T-helper 2 cell (primary cell): Measurements from ENCODE around the gene EMILIN3.

Experiments used
- DNase-seq, 5 experiments: peaks; one replicate each; pipeline versions ENCODE4 v3.0.0 to v3.0.0-alpha.2; 2012 to 2022

Gene EMILIN3

DNA sequence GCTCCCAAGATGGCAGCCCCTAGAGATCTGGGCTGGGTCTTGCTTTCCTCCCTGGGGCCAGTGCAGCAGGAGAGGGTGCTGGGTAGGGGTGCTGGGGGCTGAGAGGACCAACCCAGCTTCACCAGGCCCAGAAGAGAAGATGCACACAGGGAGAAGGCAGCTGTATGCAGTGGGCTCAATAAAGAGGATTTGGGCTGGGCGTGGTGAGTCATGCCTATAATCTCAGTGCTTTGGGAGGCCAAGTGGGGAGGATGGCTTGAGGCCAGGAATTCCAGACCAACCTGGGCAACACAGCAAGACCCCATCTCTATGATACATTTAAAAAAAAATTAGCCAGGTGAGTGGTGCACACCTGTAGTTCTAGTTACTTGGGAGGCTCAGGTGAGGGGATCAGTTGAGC lies 25.7 kb upstream of the EMILIN3 start:
- no peak for DNase-seq

DNA sequence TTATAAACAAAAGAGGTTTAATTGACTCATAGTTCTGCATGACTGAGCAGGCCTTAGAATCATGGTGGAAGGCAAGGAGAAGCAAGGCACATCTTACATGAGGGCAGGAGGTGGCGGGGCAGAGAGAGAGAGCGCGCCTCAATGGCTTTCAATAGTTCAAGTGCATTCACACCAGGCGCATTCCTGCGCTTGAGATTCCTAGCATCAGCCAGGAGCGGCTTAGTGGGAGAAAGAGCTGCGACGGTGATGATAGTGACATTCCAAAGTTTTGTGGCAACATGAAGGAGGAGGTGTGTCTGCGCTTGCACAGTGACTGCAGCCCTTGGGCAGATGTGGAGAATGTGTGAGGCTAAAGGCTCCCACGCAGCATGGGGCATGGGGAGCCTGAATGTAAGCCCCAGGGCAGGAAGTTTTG lies 25.0 kb upstream of the EMILIN3 start:
- no peak for DNase-seq

DNA sequence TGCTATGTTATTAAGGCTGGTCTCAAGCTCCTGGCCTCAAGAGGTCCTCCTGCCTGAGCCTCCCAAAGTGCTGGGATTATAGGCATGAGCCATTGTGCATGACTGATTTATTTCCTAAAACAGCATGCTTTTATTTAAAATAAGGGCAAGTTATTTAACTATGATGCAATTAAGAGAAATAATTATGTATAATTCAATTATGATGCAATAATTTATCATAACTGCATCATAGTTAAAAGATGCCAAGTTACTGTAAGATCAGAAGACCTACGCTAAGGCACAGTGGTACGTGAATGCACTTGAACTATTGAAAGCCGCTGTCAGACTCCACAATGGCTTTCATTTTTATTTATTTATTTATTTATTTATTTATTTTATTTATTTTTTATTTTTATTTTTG lies 24.3 kb upstream of the EMILIN3 start:
- DNase-seq: no peak

DNA sequence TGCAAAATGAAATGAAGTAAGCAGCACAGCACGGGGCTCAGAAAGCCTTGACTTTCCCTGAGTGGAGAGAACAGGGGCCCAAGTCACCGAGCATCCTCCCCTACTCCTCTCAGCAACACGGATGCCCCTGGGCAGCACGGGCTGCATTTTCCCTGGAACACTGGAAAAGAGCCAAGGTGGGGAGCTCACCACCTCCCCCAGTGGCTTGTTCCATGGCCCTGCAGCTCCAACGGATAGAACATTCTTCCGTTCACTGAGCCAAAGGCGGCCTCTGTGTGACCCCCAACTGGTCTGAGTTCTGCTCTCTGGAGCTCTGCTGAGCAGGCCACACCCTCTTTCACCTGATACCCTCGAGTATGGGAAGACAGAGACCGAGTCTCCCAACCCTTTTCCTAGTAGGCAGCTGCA lies 20.8 kb upstream of the EMILIN3 start:
- no peak for DNase-seq

DNA sequence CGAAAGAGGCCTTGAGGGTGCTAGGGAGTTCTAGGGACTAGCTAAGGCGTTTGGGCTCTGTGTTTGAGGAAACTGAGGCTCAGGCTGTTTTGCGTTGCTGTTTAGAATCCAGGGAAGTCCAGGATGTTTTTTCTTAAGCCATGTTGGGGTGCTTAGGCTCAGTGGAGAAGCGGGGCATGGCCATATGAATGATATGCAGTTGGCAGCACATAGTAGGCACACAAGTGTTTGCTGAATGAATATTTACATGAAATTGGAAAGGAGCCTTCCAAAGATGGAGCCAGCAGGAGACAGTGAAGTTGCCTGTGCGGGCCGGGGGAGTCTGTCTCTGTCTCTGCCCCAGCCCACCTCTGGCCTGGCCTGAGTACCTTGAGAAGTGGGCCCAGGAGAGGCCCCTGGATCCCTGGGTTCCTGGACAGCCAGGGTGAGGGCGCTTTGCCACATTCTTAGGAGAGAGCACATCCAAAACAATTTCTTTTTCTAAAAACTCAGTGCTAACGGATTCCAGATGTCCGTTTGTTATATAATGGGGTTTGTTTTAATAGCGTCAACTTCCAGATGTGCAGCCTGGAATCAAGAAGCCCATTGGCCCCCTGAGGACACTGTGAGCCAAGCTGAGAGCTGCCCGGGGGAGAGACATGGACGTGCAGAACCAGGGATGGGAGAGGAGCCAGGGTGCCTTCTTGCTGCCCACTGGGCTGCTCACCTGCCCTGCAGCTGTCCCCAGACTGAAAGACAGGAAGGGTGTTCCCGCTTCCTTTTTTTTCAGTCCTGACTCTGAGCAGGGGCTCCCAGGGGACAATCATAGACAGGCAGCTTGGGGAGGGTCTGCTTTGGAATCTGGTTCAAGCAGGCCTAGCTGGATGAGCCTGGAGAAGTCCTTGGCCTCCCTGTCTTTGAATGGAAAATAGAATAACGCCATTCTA lies 20.1 kb upstream of the EMILIN3 start:
- DNase-seq: no peak

DNA sequence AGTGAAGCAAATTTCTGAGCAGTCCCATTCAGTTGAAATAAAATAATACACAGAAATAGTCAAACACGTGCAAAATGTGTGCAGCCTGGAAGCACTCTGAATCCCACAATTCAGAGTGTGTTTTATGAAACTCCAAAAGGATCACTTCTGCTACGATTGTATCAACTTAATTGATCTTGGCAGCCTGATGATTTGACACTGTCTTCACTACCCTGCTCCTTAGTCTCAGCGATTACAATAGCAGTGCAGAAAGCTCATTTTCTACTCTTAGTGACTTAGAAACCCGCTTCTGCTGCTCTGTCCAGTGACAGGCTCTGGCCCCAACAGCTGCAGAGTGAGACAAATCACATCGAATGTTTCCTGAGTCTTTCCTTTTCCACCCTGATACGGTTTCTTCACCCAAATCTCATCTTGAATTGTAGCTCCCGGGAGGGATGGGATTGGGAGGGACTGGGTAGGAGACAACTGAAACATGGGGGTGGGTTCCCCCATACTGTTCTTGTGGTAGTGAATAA lies 16.2 kb upstream of the EMILIN3 start:
- no peak for DNase-seq

DNA sequence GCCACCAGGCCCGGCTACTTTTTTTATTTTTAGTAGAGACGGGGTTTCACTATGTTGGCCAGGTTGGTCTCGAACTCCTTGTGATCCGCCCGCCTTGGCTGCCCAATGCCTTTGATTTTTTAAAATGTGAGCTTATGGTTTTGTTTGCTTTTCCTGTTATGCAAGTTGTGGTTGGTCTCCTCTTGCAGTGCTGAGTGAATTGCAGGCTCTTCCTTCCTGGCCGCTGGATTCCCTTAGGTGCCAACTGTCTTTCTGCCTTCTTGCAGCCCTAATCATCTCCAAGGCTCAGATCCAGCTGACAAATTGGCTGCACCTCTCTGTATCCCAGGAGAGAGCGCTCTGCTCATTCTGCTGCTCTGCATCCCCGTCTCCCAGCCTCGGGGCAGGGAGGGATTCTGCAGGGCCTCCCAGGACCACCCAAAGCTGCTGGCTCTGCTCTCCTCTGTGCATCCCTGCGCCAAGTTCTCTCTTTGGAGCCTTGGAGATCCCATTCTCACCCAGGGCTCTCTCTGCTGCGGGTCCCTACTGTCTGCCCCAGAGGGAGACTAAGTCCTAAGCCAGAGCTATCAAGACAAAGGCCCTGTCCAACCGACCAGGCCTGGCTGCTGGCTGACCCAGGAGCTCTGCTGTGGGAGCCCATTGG lies 14.1 kb upstream of the EMILIN3 start:
- DNase-seq: no peak

DNA sequence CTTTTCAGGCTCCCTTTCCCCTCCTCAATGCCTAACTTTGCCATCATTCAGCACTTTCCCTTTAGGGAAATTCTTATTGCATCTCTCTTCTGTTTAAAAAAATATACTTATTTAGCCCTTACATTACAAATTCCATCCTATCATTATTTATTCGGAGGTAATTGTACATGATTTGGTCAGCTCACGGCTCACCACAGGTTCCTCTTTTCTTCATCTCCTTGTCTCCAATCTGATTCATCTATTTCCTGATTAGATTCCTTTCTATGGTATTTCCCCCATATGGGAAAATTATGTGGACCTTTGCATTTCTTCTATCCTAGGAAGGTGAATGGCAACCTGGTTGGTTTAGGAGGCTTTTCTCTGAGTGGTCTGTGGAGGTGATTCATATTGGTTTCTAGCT lies 12.9 kb upstream of the EMILIN3 start:
- DNase-seq: no peak

DNA sequence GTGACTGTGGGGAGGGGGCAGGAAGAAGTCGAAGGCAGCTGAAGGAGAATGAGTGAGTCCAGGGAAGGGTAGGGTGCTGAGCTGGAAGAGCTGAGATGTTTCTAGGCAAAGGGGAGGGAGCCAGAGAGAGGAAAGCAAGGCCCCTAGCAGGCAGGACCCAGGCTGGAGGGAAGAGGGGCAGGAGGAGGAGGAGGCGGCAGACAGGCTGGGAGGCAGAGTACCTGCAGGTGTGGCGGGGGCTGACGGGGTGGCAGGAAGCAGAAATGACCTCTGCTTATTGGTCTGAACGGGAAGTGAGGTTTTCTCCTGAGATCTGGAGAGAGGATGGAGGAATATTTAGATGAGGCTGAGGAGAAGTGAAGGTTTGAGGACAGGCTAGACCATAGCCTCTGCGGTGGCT lies 10.7 kb upstream of the EMILIN3 start:
- DNase-seq: no peak

DNA sequence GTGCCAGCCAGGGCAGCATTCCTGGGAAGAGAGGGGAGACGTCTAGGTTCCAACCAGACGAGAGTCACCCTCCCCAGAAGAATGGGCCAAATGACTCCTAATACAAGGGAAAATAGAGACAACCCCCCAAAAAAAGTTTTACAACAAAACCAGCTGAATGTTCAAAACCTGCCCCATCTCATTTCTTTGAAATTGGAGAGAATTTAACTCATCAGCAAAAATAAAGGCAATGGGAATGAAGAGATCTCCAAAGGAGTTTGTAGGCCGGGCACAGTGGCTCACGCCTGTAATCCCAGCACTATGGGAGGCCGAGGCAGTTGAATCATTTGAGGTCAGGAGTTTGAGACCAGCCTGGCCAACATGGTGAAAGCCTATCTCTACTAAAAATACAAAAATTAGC lies 9.7 kb upstream of the EMILIN3 start:
- DNase-seq: no peak

DNA sequence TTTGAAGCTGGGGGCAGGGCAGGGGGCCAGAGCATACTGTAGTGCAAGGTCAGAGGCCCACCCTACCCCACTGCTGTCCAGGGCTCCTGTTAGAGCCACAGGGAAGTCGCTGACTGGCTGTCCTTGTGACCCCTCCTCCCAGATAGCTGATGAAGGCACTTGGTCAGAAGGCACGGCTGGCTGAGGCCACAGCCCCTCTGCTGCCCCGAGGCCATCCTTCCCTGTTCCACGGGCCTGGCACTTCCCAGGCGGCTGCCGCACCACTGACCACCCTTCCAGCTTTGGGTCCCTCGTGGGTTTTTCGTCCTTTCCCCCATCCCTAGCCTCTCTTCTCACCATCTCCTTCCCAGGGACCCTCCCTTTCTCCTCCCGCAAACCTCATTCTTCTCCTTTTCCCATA lies 9.2 kb upstream of the EMILIN3 start:
- DNase-seq: no peak

DNA sequence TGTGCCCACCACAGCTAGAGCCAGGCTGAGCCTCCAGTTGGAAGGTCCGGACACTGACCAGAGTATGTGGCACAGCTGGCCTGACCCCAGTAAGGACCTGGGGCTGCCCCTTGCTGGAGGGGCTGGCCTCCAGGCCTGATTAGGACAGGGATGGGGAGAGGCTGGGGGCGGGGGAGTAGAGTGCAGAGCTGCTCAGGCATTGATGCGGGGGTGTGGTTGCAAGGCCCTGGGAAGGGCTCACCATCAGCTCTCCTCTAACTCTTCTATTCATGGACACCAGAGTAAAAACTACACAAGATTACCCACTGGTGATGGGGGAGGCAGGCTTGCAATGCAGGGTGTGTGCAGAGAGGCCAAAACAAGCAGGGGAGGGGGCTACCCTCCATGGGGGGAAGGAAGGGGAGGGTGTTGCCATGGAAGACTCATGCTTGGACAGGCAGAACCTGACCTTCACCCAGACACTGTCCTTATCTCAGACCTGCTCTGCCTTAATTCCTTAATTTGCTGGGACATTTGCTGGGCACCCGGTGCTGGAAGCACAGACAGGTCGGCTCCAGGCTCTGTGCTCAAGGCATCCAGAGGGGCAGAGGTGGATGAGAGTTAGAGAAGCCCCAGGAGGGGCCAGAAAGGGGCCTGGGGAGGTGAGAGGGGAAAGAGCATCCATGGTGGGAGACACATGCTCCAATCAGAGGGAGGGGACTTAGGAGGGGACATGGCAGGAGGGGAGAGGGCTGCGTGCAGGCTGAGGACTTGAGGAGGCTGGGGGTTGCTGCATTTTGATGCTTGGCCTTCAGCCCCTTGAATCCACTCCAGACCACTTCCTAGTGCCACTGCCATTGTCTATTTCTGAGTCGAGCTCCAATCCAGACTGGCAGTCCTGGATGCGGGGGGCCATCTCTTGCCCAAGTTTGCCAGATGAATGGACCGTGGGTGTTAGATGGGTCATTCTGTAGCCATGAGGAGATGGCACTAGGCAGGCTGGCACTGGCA lies 7.6 kb upstream of the EMILIN3 start:
- DNase-seq: no peak

DNA sequence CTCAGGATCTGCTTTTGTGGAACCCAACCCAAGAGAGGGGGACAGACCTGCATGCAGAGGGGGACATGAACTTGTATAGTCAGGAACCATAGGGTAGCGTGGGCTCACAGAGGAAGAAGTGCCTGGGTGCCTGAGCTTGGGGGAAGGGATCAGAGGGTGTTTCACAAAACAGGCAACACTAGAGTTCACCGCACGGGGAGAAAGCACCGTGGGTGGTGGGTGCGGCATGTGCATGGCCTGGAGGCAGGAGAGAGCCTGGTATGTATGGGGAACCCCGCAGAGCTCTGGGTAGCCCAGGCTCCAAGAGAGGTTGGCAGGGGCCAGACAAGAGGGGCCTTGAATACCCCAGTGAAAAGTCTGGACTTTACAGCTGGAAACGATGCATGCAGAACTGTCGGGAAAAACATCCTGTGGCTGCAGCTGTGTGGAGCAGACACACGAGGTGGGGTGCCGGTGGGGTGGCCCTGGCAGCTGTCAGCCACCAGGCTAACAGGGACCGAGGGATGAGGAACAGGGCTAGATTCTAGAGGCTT lies 6.7 kb upstream of the EMILIN3 start:
- DNase-seq: no peak

DNA sequence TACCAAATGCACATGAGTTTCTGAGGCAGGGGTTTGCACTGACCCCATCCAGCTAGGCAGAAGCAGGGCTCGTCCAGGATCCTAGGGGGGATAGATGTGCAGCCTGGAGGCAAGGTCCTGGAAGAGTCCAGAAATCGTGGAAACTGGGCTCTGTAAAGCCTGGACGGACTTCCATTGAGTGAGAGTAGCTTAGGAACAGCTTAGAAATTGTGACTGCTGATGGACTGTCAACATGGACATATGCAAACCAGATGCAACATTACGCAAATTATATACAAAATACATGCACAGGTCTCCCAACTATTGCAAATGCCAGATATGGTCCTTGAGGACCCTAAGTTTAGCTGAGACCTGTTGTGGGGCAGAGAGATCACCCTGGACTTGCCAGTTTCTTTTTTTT lies 4.8 kb upstream of the EMILIN3 start:
- DNase-seq: no peak

DNA sequence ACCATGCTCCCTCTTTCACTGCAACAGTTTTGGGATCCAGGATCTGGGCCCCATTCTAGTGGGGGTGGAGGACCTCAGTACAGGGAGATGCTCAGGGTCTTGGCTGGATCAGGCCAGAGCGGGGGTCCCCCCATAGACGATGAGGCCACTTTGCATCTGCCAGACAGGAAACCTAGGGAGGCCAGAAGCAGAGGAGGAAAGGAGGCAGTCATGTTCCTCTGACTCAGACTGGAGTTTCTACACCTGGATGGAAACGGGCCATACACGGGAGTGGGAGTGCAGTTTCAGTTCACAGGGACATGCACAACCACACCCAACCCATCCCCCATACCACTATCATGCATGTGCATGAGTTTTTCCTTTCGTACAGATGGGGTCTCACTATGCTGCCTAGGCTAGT lies 3.6 kb upstream of the EMILIN3 start:
- DNase-seq: no peak

DNA sequence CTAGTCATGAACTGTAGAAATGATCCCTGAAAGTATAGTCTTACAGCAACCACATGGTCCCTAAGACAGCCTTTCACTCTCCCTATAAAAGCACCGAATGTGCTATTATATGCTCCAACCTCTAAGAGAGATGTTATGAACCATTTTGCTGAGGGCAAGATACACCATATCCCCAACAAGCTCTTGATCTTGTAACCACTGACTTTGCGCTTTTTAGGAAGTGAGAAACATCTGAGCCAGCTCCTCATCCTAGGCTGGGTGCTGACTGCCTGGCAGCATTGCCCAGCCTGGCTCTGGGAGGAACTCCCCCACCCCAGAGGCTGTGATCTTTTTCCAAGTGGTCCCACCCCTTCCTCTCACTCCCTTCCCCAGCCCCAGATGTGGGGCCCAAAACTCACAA lies 3.1 kb upstream of the EMILIN3 start:
- no peak for DNase-seq

DNA sequence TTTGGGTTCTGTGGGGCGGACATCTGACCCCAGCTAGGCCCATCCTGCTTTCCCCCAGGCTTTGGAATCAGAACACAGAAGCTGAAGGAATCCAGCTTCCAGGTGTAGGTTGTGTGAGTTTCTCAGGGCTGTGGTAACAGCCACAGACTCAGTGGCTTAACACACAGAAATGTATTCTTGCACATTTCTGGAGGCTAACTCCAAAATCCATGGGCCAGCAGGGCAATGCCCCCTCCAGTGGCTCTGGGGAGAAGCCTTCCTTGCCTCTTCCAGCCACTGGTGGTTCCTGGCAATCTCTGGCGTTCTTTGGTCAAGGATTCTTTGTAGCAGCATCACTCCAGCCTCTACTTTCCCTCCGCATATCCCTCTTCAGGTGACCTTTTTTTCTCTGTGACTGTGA lies 1.3 kb upstream of the EMILIN3 start:
- no peak for DNase-seq

DNA sequence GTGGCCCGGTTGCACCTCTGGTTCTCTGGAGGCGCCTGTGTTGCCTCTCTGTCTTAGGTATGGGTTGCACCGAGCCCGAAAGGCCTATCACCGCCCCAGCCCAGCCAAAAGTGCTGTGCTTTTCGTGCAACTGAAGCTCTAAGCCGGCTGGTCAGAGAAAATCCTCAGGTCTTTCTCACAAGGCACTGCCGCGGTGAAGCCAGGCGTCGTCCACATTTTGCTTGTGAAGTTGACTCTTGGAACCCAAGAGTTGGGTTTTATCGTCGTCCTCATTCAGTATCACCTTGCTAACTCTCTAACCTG lies 726 bp upstream of the EMILIN3 start:
- no peak for DNase-seq

DNA sequence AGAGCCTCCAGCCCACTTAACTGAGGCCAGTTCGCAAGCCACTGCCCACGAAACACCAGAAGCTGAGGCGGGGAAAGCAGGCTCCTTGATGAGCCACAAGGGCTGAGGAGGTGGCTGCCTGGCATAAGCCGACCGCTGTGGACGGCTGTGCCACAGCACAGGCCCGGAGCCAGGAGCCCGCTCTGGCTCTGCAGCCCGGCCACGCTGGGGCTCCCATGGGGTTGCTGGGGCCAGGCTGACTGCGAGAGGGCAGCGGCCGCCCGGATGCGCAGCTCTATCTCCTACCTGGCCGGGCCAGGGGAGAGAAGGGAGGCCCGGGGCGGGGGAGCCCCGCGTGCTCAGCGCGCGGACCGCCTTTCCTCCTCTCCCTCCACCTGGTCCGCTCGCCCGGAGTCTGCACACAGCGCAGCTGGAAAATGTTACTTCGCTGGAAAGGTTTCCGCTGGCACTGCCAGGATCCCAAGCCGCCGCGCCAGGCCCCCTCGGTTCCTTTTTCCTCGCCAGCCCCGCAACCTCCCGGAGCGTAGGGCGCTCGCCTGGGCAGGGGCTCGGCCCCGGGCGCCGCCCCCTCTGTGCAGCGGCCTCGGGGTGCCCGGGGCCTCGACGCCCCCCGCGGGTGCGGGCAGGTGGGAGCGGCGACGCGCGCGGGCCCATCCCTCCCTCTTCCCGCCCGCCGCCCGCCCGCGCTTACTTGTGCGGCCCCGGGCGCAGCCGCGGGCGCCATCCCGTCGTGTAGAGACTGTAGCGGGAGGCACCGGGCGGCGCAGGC lies 657 bp downstream of the EMILIN3 start:
- no peak for DNase-seq

DNA sequence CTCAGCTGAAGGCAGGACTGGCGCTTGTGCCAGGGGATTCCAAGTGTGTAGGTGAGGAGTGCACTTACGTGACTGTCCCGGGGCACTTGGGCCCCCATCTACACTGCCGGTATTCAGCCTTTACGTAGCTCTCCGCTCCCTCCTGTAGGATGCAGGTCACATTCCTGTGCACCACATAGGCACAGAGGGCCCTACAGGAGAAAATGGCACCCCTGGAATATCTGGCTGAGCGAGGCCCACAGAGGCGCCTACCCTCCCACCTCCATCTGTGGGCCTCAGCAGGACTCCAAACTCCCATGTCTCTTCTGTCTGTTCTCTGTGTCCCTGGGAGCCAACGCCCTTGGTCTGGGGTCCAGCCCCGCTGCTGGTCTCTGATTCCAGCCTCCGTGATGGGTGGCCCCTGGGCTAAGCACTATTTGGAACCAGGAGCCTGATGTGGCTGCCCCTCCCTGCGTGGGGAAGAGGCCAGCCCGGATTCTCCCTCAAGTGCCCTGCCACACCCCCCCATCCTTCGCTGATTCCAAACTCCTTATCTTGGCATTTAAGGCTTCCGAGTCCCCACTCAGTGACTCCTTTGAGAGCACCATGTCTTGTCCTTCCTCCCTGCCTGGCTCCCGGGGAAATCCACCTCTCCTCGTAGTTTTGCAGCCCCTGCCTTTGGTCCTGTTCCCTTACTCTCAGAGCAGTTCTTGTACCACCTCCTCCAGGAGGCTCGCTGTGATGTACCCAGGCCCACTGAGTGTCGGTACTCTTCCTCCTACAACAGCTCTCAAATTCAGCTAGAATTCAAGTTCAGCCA lies 1.5 kb downstream of the EMILIN3 start:
- no peak for DNase-seq

DNA sequence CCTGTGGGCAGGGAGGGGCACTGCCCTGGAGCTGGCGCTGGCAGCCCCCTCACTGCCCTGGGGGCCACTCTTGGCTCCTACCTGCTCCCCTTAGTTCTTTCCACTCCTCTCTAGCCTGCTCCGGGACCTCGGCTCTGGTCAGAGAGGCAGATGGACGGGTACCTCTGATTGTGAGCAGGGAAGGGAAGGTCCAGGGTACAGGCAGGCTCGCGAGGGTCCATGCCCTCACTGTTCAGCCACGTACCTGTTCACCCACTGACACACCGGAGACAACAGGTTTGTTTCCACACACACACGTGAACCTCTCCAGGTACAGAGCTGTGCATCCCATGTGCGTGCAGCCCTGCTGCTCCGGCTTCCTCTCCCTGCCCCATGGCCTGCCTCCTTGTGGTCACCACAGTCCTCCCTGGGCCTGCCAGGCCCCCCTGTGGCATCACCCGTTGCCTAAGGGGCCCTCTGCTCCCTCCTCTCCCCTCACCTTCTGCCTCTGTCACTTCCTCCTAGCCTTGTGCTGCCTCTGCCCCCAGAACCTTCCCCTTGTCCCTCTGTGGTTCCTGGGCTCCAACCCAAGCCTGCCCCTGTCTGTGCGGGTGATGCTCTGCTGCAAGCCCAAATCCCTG lies 2.3 kb downstream of the EMILIN3 start:
- DNase-seq: no peak
